Stimulated activated CD4-positive, alpha-beta T cell treated with anti-CD3 and anti-CD28 coated beads, Interleukin-1b, Interleukin-23, amount 100 ng/mL, for 4 hours (primary cell): ENCODE results near the gene LRP1B.

Experiments used
- DNase-seq, 2 donors: peaks; one replicate each; pipeline ENCODE4 v3.0.0-alpha.2; 2020; ENCODE audit warnings: low read depth in 2 of 2

LRP1B gene

GRCh38 chr2:140627136-140627535 lies 1503.7 kb downstream of the LRP1B start:
- DNase-seq, result no peak

DNA sequence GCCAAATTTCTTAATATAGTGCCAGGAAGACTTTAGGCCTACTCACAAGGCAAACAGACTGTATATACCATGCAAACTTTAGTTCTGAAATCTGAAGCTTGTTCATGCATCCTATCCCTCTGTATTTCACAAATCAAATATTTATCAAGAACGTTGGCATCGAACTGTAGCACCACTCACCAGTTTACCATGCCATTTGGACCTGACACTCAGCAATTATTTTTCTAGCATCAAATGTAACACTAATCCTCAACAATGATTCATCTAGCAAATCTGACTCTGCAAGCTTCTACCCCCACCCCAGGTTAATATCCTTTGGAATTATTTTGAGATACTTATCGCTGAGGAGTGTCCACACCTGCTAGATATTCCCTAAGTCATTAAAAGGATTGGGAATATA lies 1506.6 kb downstream of the LRP1B start:
- DNase-seq, result no peak

DNA sequence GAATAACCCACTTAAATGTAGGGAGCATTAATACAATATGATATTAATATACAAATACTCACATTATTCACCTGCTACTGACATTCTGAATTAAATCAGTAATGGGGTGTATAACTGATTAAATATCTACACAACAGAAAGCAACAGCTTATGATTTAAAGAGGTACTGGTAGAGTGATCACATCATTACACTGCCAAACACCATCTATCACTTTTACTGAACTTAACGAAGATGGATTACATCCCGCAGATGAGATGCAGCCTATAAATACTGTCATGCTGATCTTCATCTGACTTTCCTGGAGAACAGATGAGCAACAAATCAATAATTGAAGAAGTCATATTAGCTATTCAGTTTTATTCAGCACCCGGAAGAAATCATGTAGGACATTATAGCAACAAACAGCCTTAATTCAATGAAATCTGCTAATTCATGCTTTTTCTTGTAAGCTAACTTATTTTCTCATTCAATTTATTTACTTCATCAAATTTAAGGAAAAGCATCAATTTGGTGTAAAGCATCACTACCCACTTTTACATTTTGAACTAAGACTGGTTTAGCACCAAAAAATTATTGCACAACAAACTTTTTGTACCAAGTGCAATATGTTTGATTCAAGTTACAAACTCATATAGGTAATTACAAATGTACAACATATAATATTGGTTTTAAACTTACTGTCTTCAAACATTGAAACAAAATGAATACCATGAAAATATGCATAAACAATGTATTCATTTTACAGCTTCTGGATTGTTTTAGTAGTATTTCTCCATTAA lies 1509.0 kb downstream of the LRP1B start:
- DNase-seq, result no peak

DNA sequence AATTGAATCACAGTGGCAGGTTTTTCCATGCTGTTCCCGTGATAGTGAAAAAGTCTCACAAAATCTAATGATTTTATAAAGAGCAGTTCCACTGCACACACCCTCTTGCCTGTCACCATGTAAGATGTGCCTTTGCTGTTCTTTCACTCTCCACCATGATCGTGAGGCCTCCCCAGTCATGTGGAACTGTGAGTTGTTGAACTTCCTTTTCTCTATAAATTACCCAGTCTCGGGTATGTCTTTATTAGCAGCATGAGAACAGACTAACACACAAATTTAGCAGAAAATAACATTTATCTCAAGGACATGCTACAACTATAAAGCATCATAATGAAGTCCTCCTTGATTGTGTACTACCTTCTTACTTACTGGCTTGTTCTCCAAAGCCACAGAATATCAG lies 1526.0 kb downstream of the LRP1B start:
- DNase-seq, result no peak

GRCh38 chr2:140604096-140604495 lies 1526.7 kb downstream of the LRP1B start:
- DNase-seq, result no peak

GRCh38 chr2:140603416-140603815 lies 1527.4 kb downstream of the LRP1B start:
- no peak for DNase-seq

DNA sequence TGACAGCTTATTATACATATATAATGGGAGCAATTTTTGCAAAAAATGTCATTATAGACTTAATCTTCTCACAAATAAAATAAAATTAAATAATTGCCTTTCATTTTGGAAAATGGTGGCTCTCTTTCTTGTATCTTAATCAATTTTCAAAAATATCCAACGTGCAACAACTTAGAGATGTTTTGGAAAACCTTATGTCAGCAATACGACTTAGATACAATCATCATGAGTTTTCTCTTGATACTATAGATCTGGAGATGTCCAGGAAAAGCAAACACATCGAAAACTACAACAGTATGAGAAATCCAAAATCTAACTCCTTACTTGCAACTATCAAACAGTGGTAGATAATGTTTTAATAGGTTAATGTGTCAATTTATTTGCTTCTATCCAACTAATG lies 1529.0 kb downstream of the LRP1B start:
- DNase-seq, result no peak

GRCh38 chr2:140601342-140601741 lies 1529.5 kb downstream of the LRP1B start:
- no peak for DNase-seq

DNA sequence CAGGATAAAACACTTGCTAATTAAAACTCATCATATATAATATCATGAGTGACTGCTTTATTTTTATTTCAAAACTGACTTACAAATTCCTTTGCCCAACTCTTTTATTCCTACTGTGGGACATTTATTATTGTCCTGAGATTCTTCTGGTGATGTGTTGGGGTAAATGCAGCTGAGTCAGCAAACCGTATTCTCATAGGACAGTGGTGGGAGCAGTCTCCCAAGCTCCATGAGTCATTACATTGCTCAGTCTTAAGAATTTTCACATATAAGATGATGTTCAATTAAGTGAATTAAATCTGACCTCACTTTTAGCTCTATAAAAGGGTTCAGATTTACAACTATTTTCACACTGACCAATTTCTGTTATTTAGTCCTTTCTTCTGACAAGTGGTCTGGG lies 1530.7 kb downstream of the LRP1B start:
- DNase-seq, result no peak

DNA sequence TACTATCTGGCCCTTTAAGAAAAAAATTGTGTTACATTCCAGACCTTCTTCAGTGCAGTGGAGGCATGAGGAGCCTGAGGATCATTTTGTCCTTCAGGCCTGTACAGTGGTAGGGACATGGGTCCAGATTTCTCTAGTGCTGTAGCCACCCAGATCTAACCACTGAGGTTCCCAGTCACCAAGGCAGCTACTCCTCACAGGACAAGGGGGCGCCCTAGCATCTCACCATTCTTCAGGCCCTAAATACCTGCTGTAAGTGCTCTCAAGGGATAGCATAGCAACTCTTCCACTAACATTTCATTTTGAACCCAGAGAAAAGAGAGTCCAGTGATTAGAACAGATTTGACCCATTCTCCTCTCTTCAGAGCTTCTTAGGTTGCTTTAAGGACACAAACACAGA lies 1533.0 kb downstream of the LRP1B start:
- no peak for DNase-seq

GRCh38 chr2:140597205-140597604 lies 1533.6 kb downstream of the LRP1B start:
- DNase-seq, result no peak

DNA sequence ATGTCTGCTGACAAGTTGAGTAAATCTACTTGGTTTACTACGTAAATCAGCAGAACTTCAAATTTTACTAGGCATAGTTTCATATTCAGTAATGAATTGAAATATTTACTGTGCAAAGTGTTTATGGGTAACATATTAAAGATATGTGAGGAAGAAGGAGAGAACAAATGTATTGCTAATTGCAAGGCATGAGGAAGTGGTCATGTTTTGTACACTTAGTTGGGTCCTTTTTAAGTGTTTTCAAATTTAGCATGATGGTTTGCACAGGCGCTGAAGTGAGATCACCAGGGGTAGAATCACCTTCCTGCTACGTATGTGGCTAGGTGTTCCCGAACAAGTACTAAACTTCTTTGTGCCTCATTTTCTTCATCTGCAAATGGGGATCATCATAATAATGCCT lies 1534.4 kb downstream of the LRP1B start:
- DNase-seq, result no peak

- no peak for DNase-seq
Measured at GRCh38 chr2:140595107-140595506, 1535.7 kb downstream of the LRP1B start.

- no peak for DNase-seq
Measured at GRCh38 chr2:140593132-140593531, 1537.7 kb downstream of the LRP1B start.

GRCh38 chr2:140589696-140590095 lies 1541.1 kb downstream of the LRP1B start:
- DNase-seq, result no peak

DNA sequence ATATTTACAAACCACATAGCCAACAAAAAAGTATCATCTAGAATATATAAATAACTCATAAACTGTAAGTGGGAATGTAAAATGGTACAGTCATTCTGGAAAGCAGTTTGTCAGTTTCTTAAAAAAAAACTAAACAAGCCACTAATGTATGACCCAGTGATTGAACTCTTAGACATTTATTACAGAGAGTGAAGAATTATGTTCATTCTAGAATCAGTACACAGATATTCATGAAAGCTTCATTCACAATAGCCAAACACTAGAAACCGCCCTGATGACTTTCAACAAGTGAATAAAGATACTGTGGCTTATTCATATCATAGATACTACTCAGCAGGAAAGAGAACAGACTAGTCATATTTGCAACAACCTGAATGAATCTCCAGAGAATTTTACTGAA lies 1541.5 kb downstream of the LRP1B start:
- no peak for DNase-seq

GRCh38 chr2:140586379-140586778 lies 1544.4 kb downstream of the LRP1B start:
- DNase-seq, result no peak

GRCh38 chr2:140585016-140585415 lies 1545.8 kb downstream of the LRP1B start:
- DNase-seq, result no peak

DNA sequence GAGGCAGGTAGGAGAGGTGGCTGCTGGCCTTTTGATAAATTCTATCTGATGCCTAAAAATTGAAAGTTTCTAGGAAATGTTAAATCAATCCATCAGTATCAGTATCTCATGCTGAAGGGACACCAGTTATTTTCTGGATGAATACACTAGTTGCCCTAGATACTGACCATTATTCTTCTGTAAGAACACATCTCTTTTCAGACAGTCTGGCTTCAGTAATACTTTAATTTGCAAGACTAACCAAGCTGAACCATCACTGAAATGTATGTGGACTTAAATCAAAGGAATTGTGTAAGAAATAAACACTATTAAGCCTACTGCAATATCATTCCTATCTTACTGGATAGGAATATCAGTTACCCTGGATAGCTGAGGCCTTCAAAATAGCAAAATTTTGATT lies 1546.3 kb downstream of the LRP1B start:
- no peak for DNase-seq

DNA sequence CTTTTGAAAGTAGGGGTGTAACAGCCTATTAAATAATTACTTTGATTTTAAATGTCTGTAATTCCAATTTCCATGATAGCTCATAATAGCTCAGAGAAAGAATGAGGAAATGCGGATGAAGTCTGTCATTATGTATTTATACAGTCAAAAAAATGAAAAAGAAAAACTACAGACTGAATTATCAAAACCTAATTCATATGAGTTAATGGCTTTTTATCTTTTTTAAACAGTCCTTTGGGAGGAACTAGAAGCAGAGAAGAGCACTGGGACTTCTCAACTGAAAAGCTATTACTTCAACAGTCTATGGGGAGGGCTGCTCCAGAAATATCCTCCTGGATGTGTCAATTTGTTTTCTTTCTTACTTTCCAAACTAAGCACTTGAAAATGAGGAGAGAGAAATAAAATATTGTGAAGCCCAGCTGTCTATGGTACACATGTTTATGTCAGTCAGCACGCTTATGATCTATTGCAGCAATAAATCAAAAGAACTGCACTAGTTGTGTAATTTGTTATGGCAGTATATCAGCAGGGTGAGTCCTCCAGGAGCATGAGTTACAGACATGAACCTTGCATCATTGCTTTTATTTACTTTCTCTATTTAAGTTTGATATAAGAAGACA lies 1550.2 kb downstream of the LRP1B start:
- no peak for DNase-seq

GRCh38 chr2:140577453-140577852 lies 1553.4 kb downstream of the LRP1B start:
- DNase-seq, result no peak

- DNase-seq, result no peak
Measured at GRCh38 chr2:140567734-140568133, 1563.1 kb downstream of the LRP1B start.

DNA sequence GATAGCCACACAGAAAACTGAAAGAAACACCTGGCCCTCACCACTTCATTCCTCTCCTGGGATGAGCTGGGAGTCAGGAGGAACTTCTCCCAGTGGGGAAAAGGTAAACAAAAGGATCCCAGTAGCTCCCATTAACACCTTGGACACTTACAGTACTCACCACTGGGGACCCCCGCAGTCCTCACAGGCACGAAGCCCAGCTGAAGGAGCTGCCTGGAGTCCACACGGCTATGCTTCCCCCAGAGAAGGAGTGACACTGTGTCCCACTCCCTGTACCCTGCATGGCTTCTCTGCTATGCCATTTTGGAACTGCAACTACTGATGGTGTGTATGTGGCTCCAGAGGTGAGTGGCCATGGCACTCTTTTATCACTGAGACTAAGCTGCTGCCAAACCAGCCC lies 1565.1 kb downstream of the LRP1B start:
- DNase-seq, result no peak

DNA sequence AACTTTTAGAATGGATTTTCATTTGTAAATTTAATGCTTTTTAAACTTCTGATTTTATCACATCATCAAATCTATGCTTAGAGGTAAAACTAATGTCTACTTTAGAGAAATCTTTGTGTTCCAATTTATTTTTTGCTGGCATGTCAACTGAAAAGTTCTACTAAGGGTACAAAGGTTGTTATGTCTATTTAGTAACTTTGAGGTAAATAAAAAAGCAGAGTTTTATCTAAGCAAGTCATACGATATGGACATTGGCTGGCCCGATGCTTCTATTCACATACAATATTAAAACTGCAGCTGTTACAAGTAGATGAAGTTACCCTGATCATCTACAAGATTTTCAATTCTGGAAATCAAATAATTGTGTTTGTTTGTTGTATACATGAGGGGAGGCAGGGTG lies 1575.1 kb downstream of the LRP1B start:
- DNase-seq, result no peak
